Mesenchymal stem cell (in vitro differentiated cells and primary cell): ENCODE results near the gene ITGA11.

ENCODE experiments used
- DNase-seq: peaks from one replicate; pipeline ENCODE4 v3.0.0-alpha.2; 2013
- H2AFZ ChIP-seq: one replicate; pipeline ENCODE4 v1.6.1; 2013; ENCODE audit warnings: low read depth, mild to moderate bottlenecking, control low read depth, inconsistent platforms, low read length, moderate library complexity
- H2AK5ac ChIP-seq: 2 replicates; pipeline ENCODE4 v1.6.1; 2013; ENCODE audit warnings: low read length, moderate library complexity, mild to moderate bottlenecking, inconsistent platforms; ENCODE audit not compliant: severe bottlenecking
- H2BK120ac ChIP-seq: one replicate; pipeline ENCODE4 v1.6.1; 2013; ENCODE audit warnings: low read depth, mild to moderate bottlenecking, inconsistent platforms, low read length, moderate library complexity
- H2BK12ac ChIP-seq, 2 experiments: one replicate each; pipeline ENCODE4 v1.6.1; 2013; ENCODE audit warnings: inconsistent platforms in 2 of 2, low read length in 2 of 2, mild to moderate bottlenecking in 2 of 2, moderate library complexity in 2 of 2, control low read depth in 1 of 2
- H2BK15ac ChIP-seq: one replicate; pipeline ENCODE4 v1.6.1; 2013; ENCODE audit warnings: mild to moderate bottlenecking, low read depth, inconsistent platforms; ENCODE audit not compliant: poor library complexity, severe bottlenecking
- H2BK5ac ChIP-seq: 2 replicates; pipeline ENCODE4 v1.6.1; 2013; ENCODE audit warnings: low read depth, mild to moderate bottlenecking, low read length, control low read depth, inconsistent platforms; ENCODE audit not compliant: poor library complexity, severe bottlenecking
- H3K14ac ChIP-seq, 2 experiments: one replicate each; pipeline ENCODE4 v1.6.1; 2013; ENCODE audit warnings: inconsistent platforms in 2 of 2, low read length in 2 of 2, control low read depth in 1 of 2, mild to moderate bottlenecking in 1 of 2, moderate library complexity in 1 of 2
- H3K18ac ChIP-seq, 2 experiments: one replicate each; pipeline ENCODE4 v1.6.1; 2013; ENCODE audit warnings: inconsistent platforms in 2 of 2, low read length in 2 of 2, control low read depth in 1 of 2, low read depth in 1 of 2, mild to moderate bottlenecking in 1 of 2
- H3K23ac ChIP-seq, 2 experiments: one replicate each; pipeline ENCODE4 v1.6.1; 2013; ENCODE audit warnings: inconsistent platforms in 2 of 2, low read length in 2 of 2, mild to moderate bottlenecking in 2 of 2, moderate library complexity in 2 of 2, control low read depth in 1 of 2
- H3K27ac ChIP-seq: 2 replicates; pipeline ENCODE4 v1.5.1; 2013; ENCODE audit warnings: mild to moderate bottlenecking, moderate library complexity, low read length, control low read depth, inconsistent platforms; ENCODE audit not compliant: poor library complexity, severe bottlenecking
- H3K27me3 ChIP-seq, 2 experiments: 2 replicates each; pipeline versions ENCODE4 v1.6.1 to v1.7.0; 2013; ENCODE audit warnings: low read length in 2 of 2, mild to moderate bottlenecking in 2 of 2, moderate library complexity in 2 of 2, control low read depth in 1 of 2, inconsistent platforms in 1 of 2; ENCODE audit not compliant: control insufficient read depth in 1 of 2, insufficient read depth in 1 of 2
- H3K36me3 ChIP-seq, 2 experiments: 2 replicates each; pipeline versions ENCODE4 v1.6.1 to v1.7.0; 2013; ENCODE audit warnings: low read length in 2 of 2, control low read depth in 1 of 2, inconsistent platforms in 1 of 2, low read depth in 1 of 2, mild to moderate bottlenecking in 1 of 2; ENCODE audit not compliant: insufficient read depth in 2 of 2, control insufficient read depth in 1 of 2
- H3K4ac ChIP-seq, 2 experiments: one replicate each; pipeline ENCODE4 v1.6.1; 2013; ENCODE audit warnings: inconsistent platforms in 2 of 2, low read length in 2 of 2, mild to moderate bottlenecking in 2 of 2, moderate library complexity in 2 of 2, control low read depth in 1 of 2, low read depth in 1 of 2
- H3K4me1 ChIP-seq: 2 replicates; pipeline ENCODE4 v1.6.1; 2013; ENCODE audit warnings: low read depth, low read length, control low read depth; ENCODE audit not compliant: control insufficient read depth, insufficient read depth
- H3K4me2 ChIP-seq: 2 replicates; pipeline ENCODE4 v1.6.1; 2013; ENCODE audit warnings: low read length, mild to moderate bottlenecking, inconsistent platforms; ENCODE audit not compliant: poor library complexity, severe bottlenecking
- H3K4me3 ChIP-seq, 2 experiments: 2 replicates each; pipeline versions ENCODE4 v1.5.1 to v1.7.0; 2013; ENCODE audit warnings: low read length in 2 of 2, mild to moderate bottlenecking in 2 of 2, control low read depth in 1 of 2, low read depth in 1 of 2; ENCODE audit not compliant: insufficient read depth in 1 of 2
- H3K79me1 ChIP-seq: replicated peaks from 2 replicates; pipeline ENCODE4 v1.6.1; 2013; ENCODE audit warnings: mild to moderate bottlenecking, control low read depth, low read length, inconsistent platforms; ENCODE audit not compliant: poor library complexity, severe bottlenecking
- H3K9ac ChIP-seq: 2 replicates; pipeline ENCODE4 v1.7.0; 2013; ENCODE audit warnings: mild to moderate bottlenecking, low read length, moderate library complexity
- H3K9me3 ChIP-seq: 2 replicates; pipeline ENCODE4 v1.7.0; 2013; ENCODE audit warnings: mild to moderate bottlenecking, low read length; ENCODE audit not compliant: control insufficient read depth
- H4K8ac ChIP-seq: one replicate; pipeline ENCODE4 v1.6.1; 2013; ENCODE audit warnings: inconsistent platforms, mild to moderate bottlenecking, low read length, moderate library complexity
- H4K91ac ChIP-seq: one replicate; pipeline ENCODE4 v1.6.1; 2013; ENCODE audit warnings: mild to moderate bottlenecking, low read length, inconsistent platforms
- WGBS: methylation state at CpG from one replicate; pipeline ENCODE4 v1.1.7; 2013; ENCODE audit warnings: mixed read lengths; 5-methylcytosine and 5-hydroxymethylcytosine counted together

ITGA11 gene

GRCh38 chr15:68325726-68326125 is 106.2 kb downstream of the ITGA11 start:
- Histone ChIP-seq H3K4me2 (no peak overlapping the region), H3K27ac (no peak overlapping the region), H3K9me3 (no peaks in the 10 kb centered on the region), H4K8ac (no peak overlapping the region), H2BK15ac (no peak overlapping the region), H3K27me3 (peaks cover 0 to 23% of the 10 kb centered on the region in 2 experiments), H2BK120ac (no peak overlapping the region), H2AK5ac (no peak overlapping the region), H2AFZ (no peak overlapping the region), H3K14ac (no peak overlapping the region), H3K36me3 (peaks cover 0 to 88% of the 10 kb centered on the region in 2 experiments), H2BK5ac (no peak overlapping the region), H3K4me1 (peaks cover 16% of the 10 kb centered on the region), H3K18ac (no peak overlapping the region), H3K23ac (no peak overlapping the region), H2BK12ac (no peak overlapping the region), H3K9ac (no peak overlapping the region), H3K4me3 (no peak overlapping the region), H3K4ac (no peak overlapping the region), H4K91ac (no peak overlapping the region), H3K79me1 (peaks cover 5% of the 10 kb centered on the region)
- WGBS: 85% methylated on average over 3 of the region's 4 CpGs
- no peak for DNase-seq

GRCh38 chr15:68322796-68323195 is 109.2 kb downstream of the ITGA11 start:
- peaks cover 4% of the 10 kb centered on the region for H3K79me1 ChIP-seq
- DNase-seq: no peak
- peak overlapping the region; percentile 37 for H2BK15ac ChIP-seq
- no peak overlapping the region for H3K9ac ChIP-seq
- H3K23ac ChIP-seq: no peak overlapping the region
- no peak overlapping the region for H3K14ac ChIP-seq
- peaks cover 6% of the 10 kb centered on the region for H3K4me1 ChIP-seq
- no peak overlapping the region for H3K4me2 ChIP-seq
- 92% methylated on average over 8 of the region's 9 CpGs for WGBS
- no peak overlapping the region for H2AK5ac ChIP-seq
- H3K9me3 ChIP-seq: no peaks in the 10 kb centered on the region
- H3K4ac ChIP-seq: no peak overlapping the region
- H2BK5ac ChIP-seq: no peak overlapping the region
- no peak overlapping the region for H2BK120ac ChIP-seq
- H2BK12ac ChIP-seq: no peak overlapping the region
- no peak overlapping the region for H2AFZ ChIP-seq
- H3K4me3 ChIP-seq: no peak overlapping the region
- H3K36me3 ChIP-seq: peaks cover 0 to 94% of the 10 kb centered on the region in 2 experiments
- H3K18ac ChIP-seq: no peak overlapping the region
- no peak overlapping the region for H4K8ac ChIP-seq
- no peak overlapping the region for H4K91ac ChIP-seq
- H3K27ac ChIP-seq: no peak overlapping the region
- H3K27me3 ChIP-seq: peaks cover 0 to 24% of the 10 kb centered on the region in 2 experiments

- 95% methylated on average over 7 of the region's 7 CpGs for WGBS
Measured at GRCh38 chr15:68321229-68321628, 110.7 kb downstream of the ITGA11 start.

GRCh38 chr15:68319997-68320396 is 112.0 kb downstream of the ITGA11 start:
- no peak overlapping the region for H3K4me2 ChIP-seq
- H3K4ac ChIP-seq: no peak overlapping the region
- no peak overlapping the region for H3K4me3 ChIP-seq
- H2AK5ac ChIP-seq: no peak overlapping the region
- no peak overlapping the region for H3K18ac ChIP-seq
- H3K9me3 ChIP-seq: no peaks in the 10 kb centered on the region
- peaks cover 0 to 92% of the 10 kb centered on the region in 2 experiments for H3K36me3 ChIP-seq
- no peak for DNase-seq
- H3K79me1 ChIP-seq: peaks cover 4% of the 10 kb centered on the region
- no peak overlapping the region for H2BK5ac ChIP-seq
- H2BK12ac ChIP-seq: no peak overlapping the region
- 97% methylated on average over 12 of the region's 12 CpGs for WGBS
- no peak overlapping the region for H3K23ac ChIP-seq
- H3K27ac ChIP-seq: no peak overlapping the region
- peaks cover 0 to 17% of the 10 kb centered on the region in 2 experiments for H3K27me3 ChIP-seq
- no peak overlapping the region for H4K91ac ChIP-seq
- H4K8ac ChIP-seq: no peak overlapping the region
- no peak overlapping the region for H3K9ac ChIP-seq
- H3K4me1 ChIP-seq: peaks cover 23% of the 10 kb centered on the region
- H2BK15ac ChIP-seq: no peak overlapping the region
- no peak overlapping the region for H3K14ac ChIP-seq
- H2BK120ac ChIP-seq: no peak overlapping the region
- no peak overlapping the region for H2AFZ ChIP-seq

More at GRCh38 chr15:68321229-68321628, 110.7 kb downstream of the ITGA11 start:
- H2BK12ac ChIP-seq: peak overlapping the region in 1 of 2 experiments; percentile 11
- H2BK5ac ChIP-seq: no peak overlapping the region
- no peak overlapping the region for H3K9ac ChIP-seq
- peaks cover 0 to 94% of the 10 kb centered on the region in 2 experiments for H3K36me3 ChIP-seq
- no peak overlapping the region for H2BK120ac ChIP-seq
- H3K4me1 ChIP-seq: peaks cover 13% of the 10 kb centered on the region
- no peak for DNase-seq
- H3K79me1 ChIP-seq: peaks cover 4% of the 10 kb centered on the region
- H2AFZ ChIP-seq: no peak overlapping the region
- no peak overlapping the region for H4K8ac ChIP-seq
- H3K4me2 ChIP-seq: no peak overlapping the region
- no peak overlapping the region for H3K23ac ChIP-seq
- no peak overlapping the region for H3K4me3 ChIP-seq
- H2BK15ac ChIP-seq: no peak overlapping the region
- no peak overlapping the region for H4K91ac ChIP-seq
- no peak overlapping the region for H2AK5ac ChIP-seq
- H3K4ac ChIP-seq: no peak overlapping the region
- H3K14ac ChIP-seq: no peak overlapping the region
- no peak overlapping the region for H3K18ac ChIP-seq
- H3K9me3 ChIP-seq: no peaks in the 10 kb centered on the region
- H3K27me3 ChIP-seq: peaks cover 0 to 20% of the 10 kb centered on the region in 2 experiments
- no peak overlapping the region for H3K27ac ChIP-seq
